D721Med (cell line): ENCODE results near the gene SLC43A2.
A peak's percentile ranks its signal among the peaks of the same experiment; 100 is the strongest.

ENCODE experiments used
- DNase-seq: peaks from one replicate; pipeline ENCODE4 v3.0.0; 2011; ENCODE audit warnings: low spot score; ENCODE audit not compliant: insufficient read length
- FAIRE-seq: peaks from 2 replicates; lab custom pipeline; 2011; peaks lifted over from hg19 to GRCh38; lab: Jason Lieb, UNC
- CTCF ChIP-seq: IDR thresholded peaks from 2 replicates; pipeline ENCODE4 v1.5.1; 2012; ENCODE audit warnings: mild to moderate bottlenecking, control low read depth; ENCODE audit not compliant: insufficient read depth; ENCODE audit errors: missing control alignments

The SLC43A2 gene

GRCh38 chr17:1635675-1636465 lies 7.2 kb upstream of the SLC43A2 start:
- DNase-seq (no peak), FAIRE-seq (no peak)
- TF ChIP-seq CTCF: no peak

GRCh38 chr17:1634841-1635650 lies 6.4 kb upstream of the SLC43A2 start:
- FAIRE-seq: no peak
- DNase-seq: no peak
- no peak for TF ChIP-seq CTCF

GRCh38 chr17:1630662-1631061 lies 2.0 kb upstream of the SLC43A2 start:
- DNase-seq: no peak
- FAIRE-seq: no peak
- TF ChIP-seq CTCF: no peak

GRCh38 chr17:1629504-1630310 lies 1.1 kb upstream of the SLC43A2 start:
- TF ChIP-seq CTCF: peak; percentile 50
- no peak for FAIRE-seq
- DNase-seq: no peak

- DNase-seq (peak; percentile 95), FAIRE-seq (no peak)
These were observed 346 bp upstream of the SLC43A2 start for GRCh38 chr17:1628856-1629503.

More at GRCh38 chr17:1628856-1629503, 346 bp upstream of the SLC43A2 start:
- TF ChIP-seq CTCF: no peak
